HG03378 (cell line): Measurements from ENCODE around the gene OBI1.

Experiments used
- ATAC-seq: cut with Tn5 transposase; IDR thresholded peaks from one replicate; pipeline ENCODE4 v1.9.1; 2021; ENCODE audit warnings: mild to moderate bottlenecking, moderate library complexity; ENCODE audit not compliant: unreplicated experiment

Gene OBI1

DNA sequence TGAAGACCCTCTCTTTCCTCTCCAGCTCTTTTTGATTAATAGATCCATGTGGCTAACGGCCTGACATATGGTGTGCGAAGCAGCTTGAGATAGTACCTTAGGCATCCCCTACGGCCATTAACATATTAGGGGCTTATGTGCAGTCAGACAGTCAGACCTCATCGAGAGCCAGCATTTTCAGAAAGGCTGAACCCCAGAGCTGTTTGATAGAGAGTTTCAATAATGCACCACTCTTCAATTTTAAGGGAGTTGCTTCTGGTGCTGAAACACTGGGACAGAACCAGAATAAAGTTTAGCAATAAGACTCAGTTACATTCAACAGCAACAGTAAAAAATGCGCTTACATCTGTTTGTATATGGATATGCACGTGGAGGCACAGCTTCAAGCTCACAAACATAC is 66.4 kb downstream of the OBI1 start:
- no peak for ATAC-seq

DNA sequence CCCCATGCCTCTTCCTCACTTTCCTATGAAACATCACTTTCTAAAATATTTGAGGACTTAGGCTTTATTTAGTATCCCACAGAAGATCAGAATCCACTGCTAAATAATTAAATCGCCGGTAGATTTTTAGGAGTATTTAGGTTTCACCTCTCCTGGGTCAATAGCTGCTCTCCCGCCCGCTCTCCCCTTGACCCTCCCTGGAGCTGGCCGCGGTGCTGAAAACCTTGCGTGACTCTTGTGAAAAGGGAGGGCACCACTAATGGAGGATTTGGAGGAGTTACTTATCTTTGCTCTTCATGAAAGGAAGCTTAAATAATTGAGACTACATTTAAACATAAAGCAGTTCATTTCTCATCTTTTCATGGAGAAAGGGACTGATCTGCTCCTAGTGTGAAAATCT is 69.7 kb downstream of the OBI1 start:
- ATAC-seq = no peak

GRCh38 chr13:78587395-78587794 is 71.6 kb downstream of the OBI1 start:
- no peak for ATAC-seq

GRCh38 chr13:78586706-78587105 is 72.2 kb downstream of the OBI1 start:
- no peak for ATAC-seq

DNA sequence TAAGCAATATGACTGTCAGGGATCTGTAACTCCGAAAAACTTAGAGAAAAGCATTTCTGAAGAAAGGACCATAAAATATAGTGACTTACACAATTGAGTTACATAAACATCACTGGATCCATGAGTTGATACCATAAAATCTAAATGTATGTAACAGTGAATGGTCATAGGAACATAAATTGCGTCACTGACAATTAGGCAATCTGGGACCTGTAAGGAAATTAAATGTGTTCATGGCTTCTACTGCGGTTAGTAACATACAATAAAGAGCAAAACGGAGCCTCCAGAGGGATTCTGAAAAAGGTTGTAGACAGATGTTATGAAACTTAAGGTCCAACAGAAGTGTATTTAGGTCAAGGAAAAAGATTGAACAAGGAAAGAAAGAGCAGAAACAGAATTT is 82.7 kb downstream of the OBI1 start:
- ATAC-seq = no peak

DNA sequence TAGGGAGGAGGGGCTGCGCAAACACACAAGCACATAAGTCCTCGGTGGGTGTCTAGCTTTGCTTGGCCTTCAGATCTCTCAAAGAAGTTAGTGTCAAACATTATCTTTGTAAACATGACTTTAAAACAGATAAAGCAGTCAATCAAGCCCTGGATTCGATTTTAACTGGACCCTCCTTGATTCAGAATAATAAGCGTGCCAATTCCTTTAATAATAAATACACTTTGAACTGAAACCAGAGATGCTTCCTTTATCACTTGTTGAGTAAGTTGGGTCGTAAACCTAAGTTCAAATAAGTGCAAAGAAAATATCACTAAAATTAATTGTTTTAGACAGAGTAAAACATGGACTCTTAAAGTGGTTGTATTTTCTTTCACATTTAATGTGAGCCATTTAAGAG is 86.5 kb downstream of the OBI1 start:
- no peak for ATAC-seq

GRCh38 chr13:78569029-78569428 is 89.9 kb downstream of the OBI1 start:
- ATAC-seq = no peak

DNA sequence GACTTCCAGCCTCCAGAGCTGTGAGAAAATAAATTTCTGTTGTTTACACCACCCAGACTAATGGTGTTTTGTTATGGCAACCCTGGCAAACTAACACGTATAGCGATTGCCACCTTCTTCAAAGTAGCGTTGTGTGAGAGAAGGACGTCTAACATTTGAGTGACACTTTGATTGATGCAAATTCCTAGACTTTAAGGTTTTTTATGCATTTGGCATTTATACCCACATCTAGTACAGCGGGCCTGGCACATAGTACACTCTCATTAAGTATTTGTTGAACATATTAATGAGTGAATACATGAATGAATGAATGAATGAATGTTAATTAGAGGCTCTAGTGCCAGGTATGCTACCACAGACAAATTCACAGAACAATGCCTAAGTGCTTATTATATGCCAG is 92.3 kb downstream of the OBI1 start:
- ATAC-seq = no peak
